ENCODE results near the gene SEMA3B.

DNA sequence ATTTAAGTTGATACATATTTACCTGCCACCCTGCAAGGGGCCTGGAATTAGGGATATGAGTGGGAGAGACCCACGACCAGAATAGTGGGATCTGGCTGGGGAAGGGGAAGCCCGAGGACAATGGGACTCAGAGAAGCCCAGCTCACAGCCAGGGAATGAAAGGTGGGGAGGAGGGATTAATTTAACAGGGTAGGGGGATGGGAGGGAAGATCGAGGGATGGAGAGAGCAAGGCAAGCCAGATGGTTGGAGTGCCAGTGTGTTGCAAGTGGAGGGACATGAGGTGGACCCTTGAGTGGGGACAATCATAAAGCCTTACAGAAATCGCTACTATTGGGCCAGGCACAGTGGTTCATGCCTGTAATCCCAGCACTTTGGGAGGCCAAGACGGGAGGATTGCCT is 37.4 kb upstream of the SEMA3B start:
- TF ChIP-seq GLIS3 (CRISPR knock-in tag; IDR thresholded peaks at IDR 0.05), result no peak
- no peak for TF ChIP-seq ISL1 (CRISPR knock-in tag; IDR thresholded peaks at IDR 0.05)
- TF ChIP-seq, protein P1, sequence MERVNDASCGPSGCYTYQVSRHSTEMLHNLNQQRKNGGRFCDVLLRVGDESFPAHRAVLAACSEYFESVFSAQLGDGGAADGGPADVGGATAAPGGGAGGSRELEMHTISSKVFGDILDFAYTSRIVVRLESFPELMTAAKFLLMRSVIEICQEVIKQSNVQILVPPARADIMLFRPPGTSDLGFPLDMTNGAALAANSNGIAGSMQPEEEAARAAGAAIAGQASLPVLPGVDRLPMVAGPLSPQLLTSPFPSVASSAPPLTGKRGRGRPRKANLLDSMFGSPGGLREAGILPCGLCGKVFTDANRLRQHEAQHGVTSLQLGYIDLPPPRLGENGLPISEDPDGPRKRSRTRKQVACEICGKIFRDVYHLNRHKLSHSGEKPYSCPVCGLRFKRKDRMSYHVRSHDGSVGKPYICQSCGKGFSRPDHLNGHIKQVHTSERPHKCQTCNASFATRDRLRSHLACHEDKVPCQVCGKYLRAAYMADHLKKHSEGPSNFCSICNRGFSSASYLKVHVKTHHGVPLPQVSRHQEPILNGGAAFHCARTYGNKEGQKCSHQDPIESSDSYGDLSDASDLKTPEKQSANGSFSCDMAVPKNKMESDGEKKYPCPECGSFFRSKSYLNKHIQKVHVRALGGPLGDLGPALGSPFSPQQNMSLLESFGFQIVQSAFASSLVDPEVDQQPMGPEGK (CRISPR knock-in tag; IDR thresholded peaks at IDR 0.05; ENCODE audit: borderline replicate concordance), result no peak
- TF ChIP-seq, protein P2, sequence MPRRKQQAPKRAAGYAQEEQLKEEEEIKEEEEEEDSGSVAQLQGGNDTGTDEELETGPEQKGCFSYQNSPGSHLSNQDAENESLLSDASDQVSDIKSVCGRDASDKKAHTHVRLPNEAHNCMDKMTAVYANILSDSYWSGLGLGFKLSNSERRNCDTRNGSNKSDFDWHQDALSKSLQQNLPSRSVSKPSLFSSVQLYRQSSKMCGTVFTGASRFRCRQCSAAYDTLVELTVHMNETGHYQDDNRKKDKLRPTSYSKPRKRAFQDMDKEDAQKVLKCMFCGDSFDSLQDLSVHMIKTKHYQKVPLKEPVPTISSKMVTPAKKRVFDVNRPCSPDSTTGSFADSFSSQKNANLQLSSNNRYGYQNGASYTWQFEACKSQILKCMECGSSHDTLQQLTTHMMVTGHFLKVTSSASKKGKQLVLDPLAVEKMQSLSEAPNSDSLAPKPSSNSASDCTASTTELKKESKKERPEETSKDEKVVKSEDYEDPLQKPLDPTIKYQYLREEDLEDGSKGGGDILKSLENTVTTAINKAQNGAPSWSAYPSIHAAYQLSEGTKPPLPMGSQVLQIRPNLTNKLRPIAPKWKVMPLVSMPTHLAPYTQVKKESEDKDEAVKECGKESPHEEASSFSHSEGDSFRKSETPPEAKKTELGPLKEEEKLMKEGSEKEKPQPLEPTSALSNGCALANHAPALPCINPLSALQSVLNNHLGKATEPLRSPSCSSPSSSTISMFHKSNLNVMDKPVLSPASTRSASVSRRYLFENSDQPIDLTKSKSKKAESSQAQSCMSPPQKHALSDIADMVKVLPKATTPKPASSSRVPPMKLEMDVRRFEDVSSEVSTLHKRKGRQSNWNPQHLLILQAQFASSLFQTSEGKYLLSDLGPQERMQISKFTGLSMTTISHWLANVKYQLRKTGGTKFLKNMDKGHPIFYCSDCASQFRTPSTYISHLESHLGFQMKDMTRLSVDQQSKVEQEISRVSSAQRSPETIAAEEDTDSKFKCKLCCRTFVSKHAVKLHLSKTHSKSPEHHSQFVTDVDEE (CRISPR knock-in tag; IDR thresholded peaks at IDR 0.05), result no peak
- no peak for TF ChIP-seq TOX (CRISPR knock-in tag; IDR thresholded peaks at IDR 0.05; ENCODE audit: borderline replicate concordance)
- TF ChIP-seq, protein P3, sequence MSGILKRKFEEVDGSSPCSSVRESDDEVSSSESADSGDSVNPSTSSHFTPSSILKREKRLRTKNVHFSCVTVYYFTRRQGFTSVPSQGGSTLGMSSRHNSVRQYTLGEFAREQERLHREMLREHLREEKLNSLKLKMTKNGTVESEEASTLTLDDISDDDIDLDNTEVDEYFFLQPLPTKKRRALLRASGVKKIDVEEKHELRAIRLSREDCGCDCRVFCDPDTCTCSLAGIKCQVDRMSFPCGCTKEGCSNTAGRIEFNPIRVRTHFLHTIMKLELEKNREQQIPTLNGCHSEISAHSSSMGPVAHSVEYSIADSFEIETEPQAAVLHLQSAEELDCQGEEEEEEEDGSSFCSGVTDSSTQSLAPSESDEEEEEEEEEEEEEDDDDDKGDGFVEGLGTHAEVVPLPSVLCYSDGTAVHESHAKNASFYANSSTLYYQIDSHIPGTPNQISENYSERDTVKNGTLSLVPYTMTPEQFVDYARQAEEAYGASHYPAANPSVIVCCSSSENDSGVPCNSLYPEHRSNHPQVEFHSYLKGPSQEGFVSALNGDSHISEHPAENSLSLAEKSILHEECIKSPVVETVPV (CRISPR knock-in tag; IDR thresholded peaks at IDR 0.05), result no peak
- TF ChIP-seq, protein P4, sequence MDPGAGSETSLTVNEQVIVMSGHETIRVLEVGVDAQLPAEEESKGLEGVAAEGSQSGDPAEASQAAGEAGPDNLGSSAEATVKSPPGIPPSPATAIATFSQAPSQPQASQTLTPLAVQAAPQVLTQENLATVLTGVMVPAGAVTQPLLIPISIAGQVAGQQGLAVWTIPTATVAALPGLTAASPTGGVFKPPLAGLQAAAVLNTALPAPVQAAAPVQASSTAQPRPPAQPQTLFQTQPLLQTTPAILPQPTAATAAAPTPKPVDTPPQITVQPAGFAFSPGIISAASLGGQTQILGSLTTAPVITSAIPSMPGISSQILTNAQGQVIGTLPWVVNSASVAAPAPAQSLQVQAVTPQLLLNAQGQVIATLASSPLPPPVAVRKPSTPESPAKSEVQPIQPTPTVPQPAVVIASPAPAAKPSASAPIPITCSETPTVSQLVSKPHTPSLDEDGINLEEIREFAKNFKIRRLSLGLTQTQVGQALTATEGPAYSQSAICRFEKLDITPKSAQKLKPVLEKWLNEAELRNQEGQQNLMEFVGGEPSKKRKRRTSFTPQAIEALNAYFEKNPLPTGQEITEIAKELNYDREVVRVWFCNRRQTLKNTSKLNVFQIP (CRISPR knock-in tag; IDR thresholded peaks at IDR 0.05; ENCODE audit: borderline replicate concordance, low read depth), result no peak
- TF ChIP-seq RARB (CRISPR knock-in tag; IDR thresholded peaks at IDR 0.05), result no peak
- TF ChIP-seq TCF4 (CRISPR knock-in tag; IDR thresholded peaks at IDR 0.05; ENCODE audit: borderline replicate concordance), result no peak
- no peak for TF ChIP-seq ARNTL (CRISPR knock-in tag; IDR thresholded peaks at IDR 0.05; ENCODE audit: borderline replicate concordance, low read depth)
- TF ChIP-seq ZFP3 (CRISPR knock-in tag; IDR thresholded peaks at IDR 0.05), result no peak
- TF ChIP-seq, protein P5, sequence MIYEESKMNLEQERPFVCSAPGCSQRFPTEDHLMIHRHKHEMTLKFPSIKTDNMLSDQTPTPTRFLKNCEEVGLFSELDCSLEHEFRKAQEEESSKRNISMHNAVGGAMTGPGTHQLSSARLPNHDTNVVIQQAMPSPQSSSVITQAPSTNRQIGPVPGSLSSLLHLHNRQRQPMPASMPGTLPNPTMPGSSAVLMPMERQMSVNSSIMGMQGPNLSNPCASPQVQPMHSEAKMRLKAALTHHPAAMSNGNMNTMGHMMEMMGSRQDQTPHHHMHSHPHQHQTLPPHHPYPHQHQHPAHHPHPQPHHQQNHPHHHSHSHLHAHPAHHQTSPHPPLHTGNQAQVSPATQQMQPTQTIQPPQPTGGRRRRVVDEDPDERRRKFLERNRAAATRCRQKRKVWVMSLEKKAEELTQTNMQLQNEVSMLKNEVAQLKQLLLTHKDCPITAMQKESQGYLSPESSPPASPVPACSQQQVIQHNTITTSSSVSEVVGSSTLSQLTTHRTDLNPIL (CRISPR knock-in tag; IDR thresholded peaks at IDR 0.05; ENCODE audit: low read depth), result no peak
